Stomach smooth muscle (tissue), 2 donors: ENCODE results near the gene INTS15.

Experiments
- H3K27ac ChIP-seq: one replicate; pipeline ENCODE4 v1.7.0; 2013; ENCODE audit warnings: mild to moderate bottlenecking, low read length, inconsistent platforms
- H3K27me3 ChIP-seq, 2 donors: one replicate each; pipeline ENCODE4 v1.7.0; 2013; ENCODE audit warnings: low read length in 2 of 2; ENCODE audit not compliant: insufficient read depth in 2 of 2, control insufficient read depth in 1 of 2
- H3K36me3 ChIP-seq, 2 donors: one replicate each; pipeline ENCODE4 v1.7.0; 2013; ENCODE audit warnings: low read length in 2 of 2; ENCODE audit not compliant: control insufficient read depth in 2 of 2, insufficient read depth in 2 of 2
- H3K4me1 ChIP-seq: one replicate; pipeline ENCODE4 v1.7.0; 2013; ENCODE audit warnings: low read length; ENCODE audit not compliant: control insufficient read depth, insufficient read depth
- H3K4me3 ChIP-seq, 2 donors: one replicate each; pipeline ENCODE4 v1.7.0; 2013; ENCODE audit warnings: low read length in 2 of 2
- H3K9ac ChIP-seq, 2 donors: one replicate each; pipeline ENCODE4 v1.7.0; 2013; ENCODE audit warnings: low read length in 2 of 2, mild to moderate bottlenecking in 1 of 2
- H3K9me3 ChIP-seq, 2 donors: one replicate each; pipeline ENCODE4 v1.7.0; 2013; ENCODE audit warnings: low read length in 2 of 2; ENCODE audit not compliant: control insufficient read depth in 2 of 2
- donor health status: healthy.
- donor health status: Pancreatic carcinoma.

The INTS15 gene

GRCh38 chr7:6589829-6590644 lies at the start of gene INTS15:
Gene INTS15, plus strand, starts transcription at chr7:6590021. Its CDS starts 263 bp downstream, at chr7:6590284.
- peak within 1 kb of the TSS; percentile 88 to 89 for H3K4me3 ChIP-seq
- peaks cover 20 to 29% of the 10 kb centered on the region in 2 donors for H3K36me3 ChIP-seq
- no peaks in the 10 kb centered on the region for H3K27me3 ChIP-seq
- peak within 1 kb of the TSS; percentile 46 for H3K27ac ChIP-seq
- no peaks in the 10 kb centered on the region for H3K9me3 ChIP-seq
- H3K4me1 ChIP-seq, result peaks cover 17% of the 10 kb centered on the region
- peak within 1 kb of the TSS; percentile 79 to 85 for H3K9ac ChIP-seq

- H3K4me1 ChIP-seq, result no peaks in the 10 kb centered on the region
Measured at GRCh38 chr7:6542368-6542767, 47.5 kb upstream of the INTS15 start.

GRCh38 chr7:6545398-6546126 lies 44.3 kb upstream of the INTS15 start:
- Histone ChIP-seq H3K36me3 (no peaks in the 10 kb centered on the region), H3K9ac (no peak overlapping the region), H3K4me3 (no peak overlapping the region), H3K4me1 (no peaks in the 10 kb centered on the region), H3K9me3 (no peaks in the 10 kb centered on the region), H3K27me3 (peaks cover 0 to 5% of the 10 kb centered on the region in 2 donors), H3K27ac (no peak overlapping the region)

More at GRCh38 chr7:6542368-6542767, 47.5 kb upstream of the INTS15 start:
- H3K4me3 ChIP-seq, result no peak overlapping the region
- H3K9ac ChIP-seq, result no peak overlapping the region
- peaks cover 12 to 14% of the 10 kb centered on the region in 2 donors for H3K27me3 ChIP-seq
- H3K36me3 ChIP-seq, result no peaks in the 10 kb centered on the region
- H3K9me3 ChIP-seq, result no peaks in the 10 kb centered on the region
- no peak overlapping the region for H3K27ac ChIP-seq

- Histone ChIP-seq H3K36me3 (no peaks in the 10 kb centered on the region), H3K4me3 (no peak overlapping the region), H3K9ac (no peak overlapping the region), H3K4me1 (no peaks in the 10 kb centered on the region), H3K27me3 (no peaks in the 10 kb centered on the region), H3K9me3 (no peaks in the 10 kb centered on the region), H3K27ac (no peak overlapping the region)
Measured at GRCh38 chr7:6546498-6547251, 43.1 kb upstream of the INTS15 start.

GRCh38 chr7:6547400-6547799 lies 42.4 kb upstream of the INTS15 start:
- Histone ChIP-seq H3K4me3 (no peak overlapping the region), H3K27me3 (no peaks in the 10 kb centered on the region), H3K4me1 (no peaks in the 10 kb centered on the region), H3K36me3 (no peaks in the 10 kb centered on the region), H3K27ac (no peak overlapping the region), H3K9me3 (no peaks in the 10 kb centered on the region), H3K9ac (no peak overlapping the region)

GRCh38 chr7:6551016-6551511 lies 38.8 kb upstream of the INTS15 start, which contains the start of gene GRID2IP:
Gene GRID2IP, minus strand, starts transcription at chr7:6551461. Its CDS starts 25 bp downstream, at chr7:6551436.
- peaks cover 0 to 3% of the 10 kb centered on the region in 2 donors for H3K27me3 ChIP-seq
- H3K4me3 ChIP-seq, result no peak within 1 kb of the TSS
- H3K36me3 ChIP-seq, result no peaks in the 10 kb centered on the region
- no peaks in the 10 kb centered on the region for H3K9me3 ChIP-seq
- H3K27ac ChIP-seq, result no peak within 1 kb of the TSS
- no peak within 1 kb of the TSS for H3K9ac ChIP-seq
- H3K4me1 ChIP-seq, result no peaks in the 10 kb centered on the region

GRCh38 chr7:6553448-6554044 lies 36.3 kb upstream of the INTS15 start:
- Histone ChIP-seq H3K36me3 (no peaks in the 10 kb centered on the region), H3K9ac (no peak overlapping the region), H3K4me1 (no peaks in the 10 kb centered on the region), H3K9me3 (no peaks in the 10 kb centered on the region), H3K27me3 (peaks cover 0 to 3% of the 10 kb centered on the region in 2 donors), H3K4me3 (no peak overlapping the region), H3K27ac (no peak overlapping the region)

- H3K9ac ChIP-seq, result no peak overlapping the region
- H3K9me3 ChIP-seq, result no peaks in the 10 kb centered on the region
- H3K36me3 ChIP-seq, result no peaks in the 10 kb centered on the region
- H3K27ac ChIP-seq, result no peak overlapping the region
- H3K4me1 ChIP-seq, result no peaks in the 10 kb centered on the region
- no peak overlapping the region for H3K4me3 ChIP-seq
- H3K27me3 ChIP-seq, result peaks cover 0 to 3% of the 10 kb centered on the region in 2 donors
Measured at GRCh38 chr7:6554848-6555247, 35.0 kb upstream of the INTS15 start.

GRCh38 chr7:6556196-6556595 lies 33.6 kb upstream of the INTS15 start:
- Histone ChIP-seq H3K9me3 (no peaks in the 10 kb centered on the region), H3K4me3 (no peak overlapping the region), H3K4me1 (no peaks in the 10 kb centered on the region), H3K36me3 (no peaks in the 10 kb centered on the region), H3K27ac (no peak overlapping the region), H3K27me3 (peaks cover 0 to 3% of the 10 kb centered on the region in 2 donors), H3K9ac (no peak overlapping the region)

GRCh38 chr7:6558837-6559236 lies 31.0 kb upstream of the INTS15 start:
- no peaks in the 10 kb centered on the region for H3K4me1 ChIP-seq
- no peaks in the 10 kb centered on the region for H3K27me3 ChIP-seq
- no peak overlapping the region for H3K9ac ChIP-seq
- no peak overlapping the region for H3K4me3 ChIP-seq
- no peaks in the 10 kb centered on the region for H3K36me3 ChIP-seq
- no peak overlapping the region for H3K27ac ChIP-seq
- H3K9me3 ChIP-seq, result no peaks in the 10 kb centered on the region
